ENCODE results near the gene MSRB2. TPM values are rescaled to one million over a fixed set of nuclear protein-coding genes. Genes with fewer than 3 reads are reported as not detected.
A peak's percentile ranks its signal among the peaks of the same experiment; 100 is the strongest.

Gene MSRB2
- total RNA-seq, 1 donor from 2014 or later: 20.6 TPM

GRCh38 chr10:23081891-23082290 lies 13.5 kb upstream of the MSRB2 start:
- TF ChIP-seq CTCF (conservative IDR thresholded peaks at IDR 0.05; ENCODE audit: low read depth, low read length): peak; percentile 53
- no peak for DNase-seq (ENCODE audit: low read depth)
- H3K4me3 ChIP-seq (ENCODE audit: low read depth, low read length): no peak overlapping the region

GRCh38 chr10:23088609-23089008 lies 6.8 kb upstream of the MSRB2 start:
- H3K4me3 ChIP-seq (ENCODE audit: low read depth, low read length): no peak overlapping the region
- no peak for TF ChIP-seq CTCF (conservative IDR thresholded peaks at IDR 0.05; ENCODE audit: low read depth, low read length)
- no peak for DNase-seq (ENCODE audit: low read depth)

GRCh38 chr10:23094786-23095403 lies 484 bp upstream of the MSRB2 start:
- no peak for TF ChIP-seq CTCF (conservative IDR thresholded peaks at IDR 0.05; ENCODE audit: low read depth, low read length)
- H3K4me3 ChIP-seq (ENCODE audit: low read depth, low read length): peak overlapping the region; percentile 72
- no peak for DNase-seq (ENCODE audit: low read depth)

GRCh38 chr10:23095966-23096801 lies 805 bp downstream of the MSRB2 start:
- DNase-seq (ENCODE audit: low read depth): no peak
- TF ChIP-seq CTCF (conservative IDR thresholded peaks at IDR 0.05; ENCODE audit: low read depth, low read length): no peak
- peak overlapping the region; percentile 72 for H3K4me3 ChIP-seq (ENCODE audit: low read depth, low read length)

GRCh38 chr10:23096802-23097549 lies 1.6 kb downstream of the MSRB2 start:
- no peak for TF ChIP-seq CTCF (conservative IDR thresholded peaks at IDR 0.05; ENCODE audit: low read depth, low read length)
- peak overlapping the region; percentile 72 for H3K4me3 ChIP-seq (ENCODE audit: low read depth, low read length)
- no peak for DNase-seq (ENCODE audit: low read depth)

GRCh38 chr10:23099079-23099478 lies 3.7 kb downstream of the MSRB2 start:
- no peak overlapping the region for H3K4me3 ChIP-seq (ENCODE audit: low read depth, low read length)
- DNase-seq (ENCODE audit: low read depth): no peak
- TF ChIP-seq CTCF (conservative IDR thresholded peaks at IDR 0.05; ENCODE audit: low read depth, low read length): no peak

Data from epithelial cell of proximal tubule (primary cell).